Measurements from ENCODE around the gene SHMT2. TPM values are rescaled to one million over a fixed set of nuclear protein-coding genes. Genes with fewer than 3 reads are reported as not detected.

The SHMT2 gene
- total and polyA plus RNA-seq, 9 of the 15 experiments (the other 6 are each of a cell fraction or from before 2014, with no cell fraction given), result 46.1 to 319 (median 115) TPM

GRCh38 chr12:57236201-57236924 lies 6.9 kb downstream of the SHMT2 start:
- BruUV-seq (replicated peaks), result no TSS peak
- peak; percentile 99 for TF ChIP-seq RBM22 (IDR thresholded peaks at IDR 0.05; ENCODE audit: low read depth, low read length, poor library complexity, severe bottlenecking)
- peak; percentile 89 for TF ChIP-seq RFX1 (IDR thresholded peaks at IDR 0.05)
- TF ChIP-seq FIP1L1 (IDR thresholded peaks at IDR 0.05; ENCODE audit: low read depth, low read length, poor library complexity, severe bottlenecking), result peak; percentile 55
- TF ChIP-seq THRA (IDR thresholded peaks at IDR 0.05), result no peak
- TF ChIP-seq POLR2AphosphoS5 (IDR thresholded peaks at IDR 0.05; ENCODE audit: control insufficient read depth, insufficient read depth, low read depth, low read length), result peak; percentile 35; the same call in 1 of the 2 replicates
- TF ChIP-seq PRPF4 (IDR thresholded peaks at IDR 0.05; ENCODE audit: insufficient read depth, low read depth, low read length, poor library complexity, severe bottlenecking), result no peak
- peak; percentile 88 for TF ChIP-seq ZBTB33 (CRISPR knock-in tag; IDR thresholded peaks at IDR 0.05)
- no peak for TF ChIP-seq TEAD2 (tag; IDR thresholded peaks at IDR 0.05)
- TF ChIP-seq FOXA3 (CRISPR knock-in tag; conservative IDR thresholded peaks at IDR 0.05 in 1 of 2, IDR thresholded peaks at IDR 0.05 in 1 of 2), result 0 out of 4 replicates have a peak, but pooled peaks of 1 of the 2 experiments have one; percentile 15
- peak; percentile 78 for TF ChIP-seq RBFOX2 (IDR thresholded peaks at IDR 0.05; ENCODE audit: low read depth, low read length)
- TF ChIP-seq POLR2AphosphoS2 (IDR thresholded peaks at IDR 0.05; ENCODE audit: low read length), result 0 out of 2 replicates have a peak, but pooled peaks have one; percentile 4
- TF ChIP-seq ZNF609 (CRISPR knock-in tag; IDR thresholded peaks at IDR 0.05; ENCODE audit: borderline replicate concordance), result no peak

More at GRCh38 chr12:57236201-57236924, 6.9 kb downstream of the SHMT2 start:
- FAIRE-seq, result no peak
- POLR2A ChIA-PET, result interaction anchor here (1.1 kb wide), 1 partner anchor 13 kb away, joined by 3 read pairs; no protein-coding TSS in a partner anchor
- Histone ChIP-seq H3K36me3 (ENCODE audit: control insufficient read depth, insufficient read depth, low read length) (peaks cover 45% of the 10 kb centered on the region; the same call in 2 of the 3 replicates), H4K20me1 (replicated peaks; ENCODE audit: control insufficient read depth, insufficient read depth, low read length) (peaks cover 6% of the 10 kb centered on the region), H3K27me3 (ENCODE audit: control insufficient read depth in 2 of 2, insufficient read depth in 2 of 2, low read length in 2 of 2) (peaks cover 2 to 16% of the 10 kb centered on the region in 2 experiments; a peak in 3 of 5 replicates), H3K9me3 (replicated peaks; ENCODE audit: control insufficient read depth, insufficient read depth, low read depth, low read length) (no peaks in the 10 kb centered on the region), H3K27ac (ENCODE audit: extremely low read depth, low read depth, low read length) (no peak overlapping the region), H3K9ac (ENCODE audit: insufficient read depth in 1 of 2, low read depth in 2 of 2, low read length in 2 of 2) (no peak overlapping the region), H3K9me1 (ENCODE audit: control insufficient read depth, insufficient read depth, low read length) (peaks cover 6% of the 10 kb centered on the region), H3K4me3 (no peak overlapping the region), H2AFZ (ENCODE audit: low read depth, low read length) (no peak overlapping the region), H3K4me2 (ENCODE audit: insufficient read depth, low read length) (no peak overlapping the region), H3K4me1 (replicated peaks in 1 of 2; ENCODE audit: control insufficient read depth in 2 of 2, insufficient read depth in 2 of 2, low read length in 2 of 2) (peaks cover 43 to 82% of the 10 kb centered on the region in 2 experiments), H3K79me2 (ENCODE audit: control insufficient read depth, insufficient read depth, low read length) (peaks cover 6% of the 10 kb centered on the region)
- in situ Hi-C loops (cut with MboI), result no loop called here
- DNase-seq (ENCODE audit: extremely low read depth in 1 of 4, low spot score in 3 of 4), result no peak
- no peak for ATAC-seq
- intact Hi-C loops (cut with micrococcal nuclease), result no loop called here
- CTCF ChIA-PET (ENCODE audit: low intra/inter-chr PET ratio), result interaction anchor here (6.6 kb wide), 1 partner anchor 23 kb away, joined by 186 read pairs; the partner anchor contains the start of gene NXPH4
- WGBS (ENCODE audit: insufficient coverage, low coverage, missing lambda C conversion rate), result 81% methylated on average over 30 of the region's 40 CpGs

Measured in K562 (cell line).